Tracheal epithelial cell (primary cell): ENCODE data around the gene PLEKHA3. TPM values are rescaled to one million over a fixed set of nuclear protein-coding genes. Genes with fewer than 3 reads are reported as not detected.

Experiments used
- total RNA-seq: library from RNA; depleted of rRNA; stranded (reverse); fragments of >200 nt; gene quantifications from 2 replicates; pipeline ENCODE4 v1.2.1, GENCODE V29; 2014

The PLEKHA3 gene
- 3.6 and 7.2 TPM in 2 replicates for total RNA-seq

DNA sequence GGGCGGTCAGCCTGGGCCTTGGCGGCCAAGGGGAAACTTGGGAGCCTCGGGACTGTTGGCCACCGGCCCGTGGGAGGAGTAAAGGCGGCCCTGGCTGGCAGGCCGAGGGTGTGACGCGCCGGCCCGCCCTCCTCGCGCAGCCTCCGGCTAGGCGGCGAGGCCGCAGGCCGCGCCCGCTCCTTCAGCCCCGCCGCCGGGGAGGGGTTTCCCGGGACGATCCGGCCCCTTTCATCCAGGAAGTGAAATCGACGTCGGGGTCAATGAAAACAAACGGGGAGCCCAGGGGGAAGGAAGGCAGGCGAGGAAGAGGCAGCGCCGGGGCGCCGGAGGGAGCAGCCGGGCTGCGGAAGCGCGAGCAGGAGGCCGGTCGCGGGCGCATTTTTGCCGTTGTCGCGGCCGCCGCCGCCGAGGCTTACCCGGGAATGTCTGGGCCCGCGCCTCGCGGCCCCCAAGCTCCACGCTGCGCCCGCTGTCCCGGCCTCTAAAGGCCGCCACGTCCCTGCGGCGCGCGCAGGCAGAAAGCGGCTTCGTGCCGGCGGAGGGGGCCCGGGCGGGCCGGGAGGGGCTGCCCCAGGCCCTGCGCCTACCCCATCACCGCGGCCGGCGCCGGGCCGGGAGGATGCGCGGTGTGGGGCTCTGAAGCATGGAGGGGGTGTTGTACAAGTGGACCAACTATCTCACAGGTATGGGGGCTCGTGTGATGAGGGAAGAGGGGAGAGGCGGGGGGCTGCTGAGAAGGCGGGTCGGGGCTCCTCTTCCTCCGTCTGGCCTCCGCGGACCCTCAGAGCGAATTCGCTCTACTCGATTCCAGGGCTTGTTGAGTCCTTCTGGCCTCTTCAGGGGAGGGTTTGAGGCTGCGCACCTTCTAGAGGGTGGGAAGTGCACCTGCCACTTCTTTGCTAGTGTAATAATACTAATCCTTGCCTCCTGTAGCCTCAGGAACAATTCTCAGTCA, at the start of gene PLEKHA3:
TSS of gene PLEKHA3 (plus strand) at position 231 of the 955 bp plus-strand sequence. CDS start at position 644, 413 bp downstream.

DNA sequence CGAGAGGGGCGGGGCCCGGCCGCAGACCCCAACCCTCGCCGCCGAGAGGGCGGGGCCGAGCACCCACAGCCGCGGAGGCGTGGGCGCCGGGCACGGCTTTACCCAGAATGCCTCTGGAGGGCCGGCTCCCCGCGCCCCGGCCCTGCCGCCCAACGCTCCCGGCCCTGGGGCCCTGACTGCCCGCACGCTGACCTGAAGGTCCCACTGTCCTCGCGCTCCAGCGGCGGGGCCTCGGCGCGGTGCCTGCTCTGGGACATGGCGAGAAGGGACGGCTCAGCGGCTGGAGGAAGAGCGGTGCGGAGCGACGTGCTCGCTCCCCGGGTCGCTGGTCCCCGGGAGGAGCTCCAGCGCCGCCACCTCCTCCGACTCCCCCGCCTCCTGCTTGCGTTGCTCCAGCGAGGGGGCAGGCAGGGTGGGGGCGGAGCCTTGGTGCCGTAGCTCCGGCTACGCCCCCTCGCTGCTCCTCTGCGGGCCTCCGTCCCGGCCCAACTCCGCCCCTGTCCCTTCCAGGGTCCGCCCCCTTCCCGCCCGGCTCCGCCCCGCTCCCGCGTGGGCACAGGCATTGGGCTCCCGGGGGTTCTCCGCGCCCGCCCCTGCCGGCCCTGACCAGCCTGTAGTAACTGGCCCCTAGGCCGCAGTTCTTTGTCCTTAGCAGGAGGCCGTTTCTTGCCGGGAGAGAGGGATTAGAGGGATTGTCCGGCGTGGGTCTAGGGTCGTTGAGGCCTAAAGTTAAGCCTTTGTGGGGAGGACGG, 29.3 kb upstream of the PLEKHA3 start, which contains the start of the genes PJVK and PRKRA:
TSS of gene PJVK (plus strand) at position 605 of the 752 bp plus-strand sequence. CDS start 2,032 bp downstream, outside the sequence.
TSS of gene PRKRA (minus strand) at position 402 of the 752 bp plus-strand sequence. CDS start at position 257, 145 bp downstream.

DNA sequence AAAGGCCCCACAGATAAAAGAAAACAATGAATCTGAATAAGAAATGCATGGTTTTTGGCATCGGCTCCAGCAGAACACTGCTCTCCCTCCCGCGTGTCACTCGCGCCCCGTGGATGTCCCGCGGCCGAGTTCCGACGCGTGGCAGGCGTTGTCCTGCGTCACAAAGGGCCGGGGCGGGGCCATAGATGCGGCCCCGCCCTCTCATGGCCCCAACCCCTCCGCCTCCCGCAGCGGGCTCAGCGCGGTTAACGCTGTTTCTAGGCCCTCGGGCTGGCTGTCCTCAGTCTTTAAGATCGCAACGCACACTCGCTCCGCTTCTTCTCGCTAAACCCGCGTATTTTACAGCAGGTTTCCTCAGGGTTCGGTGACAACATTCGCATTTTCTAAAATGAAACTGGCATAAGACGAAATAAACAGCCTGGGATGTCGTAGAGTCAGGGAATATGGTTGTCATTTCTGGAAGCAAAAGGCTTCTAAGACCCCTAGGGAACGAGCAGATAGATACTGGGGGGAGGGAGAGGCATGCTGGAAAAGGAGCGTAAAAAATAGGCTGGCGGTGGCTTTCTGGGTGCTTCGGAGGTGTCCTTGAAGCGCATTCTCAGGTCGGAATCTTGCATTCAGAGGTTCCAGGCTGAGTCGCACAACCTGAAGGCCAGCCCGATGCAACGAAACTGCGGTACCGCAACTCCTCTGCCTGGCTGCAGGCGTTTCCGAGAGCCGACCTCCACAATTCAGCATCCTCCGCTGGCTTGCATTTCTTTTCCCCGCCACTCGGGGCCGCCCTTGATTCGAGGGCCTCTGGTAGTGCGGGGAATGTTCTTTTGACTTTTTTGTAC, 1.6 kb upstream of the PLEKHA3 start, which contains the start of gene FKBP7:
TSS of gene FKBP7 (minus strand) at position 162 of the 836 bp plus-strand sequence. CDS start at position 61, 101 bp downstream.

Other genes with a start within 250 kb of the PLEKHA3 start
- gene PRKRA, start 29.3 kb upstream of the PLEKHA3 start, total RNA-seq, result 52.5 and 70.8 TPM in 2 replicates
- gene PJVK, start 29.1 kb upstream of the PLEKHA3 start, total RNA-seq, result 0.72 TPM in 1 of 2 replicates, not detected in the other
- 0.43 and 3.4 TPM in 2 replicates for gene FKBP7, start 1.9 kb upstream of the PLEKHA3 start, total RNA-seq